Measurements from ENCODE around the gene TSEN34. TPM values are rescaled to one million over a fixed set of nuclear protein-coding genes. Genes with fewer than 3 reads are reported as not detected.
"Not testable (repeated sequence)": the region's sequence is repeated elsewhere in the genome, so short reads cannot be mapped to it uniquely, and the experiment has no call there.

Gene TSEN34
- total RNA-seq, 4 donors from 2014 or later, result 62.0 to 138 (median 65.9) TPM

DNA sequence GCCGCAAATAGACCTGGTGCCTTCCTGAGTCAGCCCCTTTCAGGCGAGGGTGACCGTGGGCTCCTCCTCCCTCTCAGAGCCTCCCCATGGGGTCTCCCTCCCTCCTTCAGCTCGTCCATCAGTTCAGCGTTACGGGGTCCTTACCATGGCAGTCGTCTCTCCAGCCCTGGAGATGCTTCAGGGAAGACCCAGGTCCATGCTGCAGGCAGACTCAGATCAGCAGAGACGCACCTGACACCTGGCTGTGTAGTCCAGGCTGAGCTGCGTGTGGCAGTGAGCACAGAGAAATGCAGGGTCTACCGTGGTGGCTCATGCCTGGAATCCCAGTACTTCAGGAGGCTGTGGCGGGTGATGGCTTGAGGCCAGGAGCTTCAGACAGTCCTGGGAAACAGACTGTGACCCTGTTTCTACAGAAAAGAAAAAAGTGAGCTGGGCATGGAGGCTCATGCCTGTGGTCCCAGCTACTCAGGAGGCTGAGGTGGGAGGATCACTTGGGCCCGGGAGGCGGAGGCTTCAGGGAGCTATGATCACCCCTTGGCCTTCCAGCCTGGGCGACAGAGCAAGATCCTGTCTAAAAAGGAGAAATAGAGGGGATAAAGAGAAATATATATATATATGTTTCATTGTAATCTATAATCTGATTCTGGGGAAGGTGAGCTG is 32.3 kb downstream of the TSEN34 start:
- intact Hi-C loops (cut with DNase I; ENCODE audit: low total_unique reads); H3K9me3 ChIP-seq; H3K27ac ChIP-seq; H3K36me3 ChIP-seq; DNase-seq; H3K4me1 ChIP-seq; in situ Hi-C loops (cut with MboI; ENCODE audit: low pct_ligation_motif_present in 1 of 4, low pct_unique_long_range_greater_than_20kb in 1 of 4, low sequenced_read_pairs in 3 of 4); H3K4me3 ChIP-seq: not testable (repeated sequence)
- 44 to 50% methylated on average over 7 to 14 of the region's 14 CpGs for WGBS, 2 donors (ENCODE audit: low coverage in 1 of 2)
- H3K27me3 ChIP-seq, result peaks cover 22% of the 10 kb centered on the region

DNA sequence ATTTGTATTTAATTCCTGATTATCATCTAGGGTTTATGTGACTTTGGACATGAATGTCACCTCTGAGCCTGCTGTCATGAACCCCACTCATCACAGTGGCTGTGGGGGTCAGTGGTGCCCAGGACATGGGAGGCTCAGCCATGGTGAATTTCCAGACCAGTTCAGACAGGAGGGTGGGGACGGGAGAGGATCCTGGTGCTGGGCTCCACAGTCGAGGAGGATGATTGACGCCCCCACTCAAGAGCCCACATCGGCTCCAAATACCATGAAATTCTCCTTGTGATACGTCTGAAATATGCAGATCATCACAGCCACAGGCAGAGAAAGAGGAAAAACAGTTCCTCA is 32.8 kb downstream of the TSEN34 start:
- intact Hi-C loops (cut with DNase I; ENCODE audit: low total_unique reads); H3K27ac ChIP-seq; H3K9me3 ChIP-seq; H3K36me3 ChIP-seq; DNase-seq; H3K4me3 ChIP-seq; in situ Hi-C loops (cut with MboI; ENCODE audit: low pct_ligation_motif_present in 1 of 4, low pct_unique_long_range_greater_than_20kb in 1 of 4, low sequenced_read_pairs in 3 of 4); H3K4me1 ChIP-seq: not testable (repeated sequence)
- H3K27me3 ChIP-seq, result peaks cover 22% of the 10 kb centered on the region
- WGBS, 2 donors (ENCODE audit: low coverage in 1 of 2), result 58% methylated on average over 5 of the region's 5 CpGs; no CpG with 5 or more reads in 1 of the 2 donors

DNA sequence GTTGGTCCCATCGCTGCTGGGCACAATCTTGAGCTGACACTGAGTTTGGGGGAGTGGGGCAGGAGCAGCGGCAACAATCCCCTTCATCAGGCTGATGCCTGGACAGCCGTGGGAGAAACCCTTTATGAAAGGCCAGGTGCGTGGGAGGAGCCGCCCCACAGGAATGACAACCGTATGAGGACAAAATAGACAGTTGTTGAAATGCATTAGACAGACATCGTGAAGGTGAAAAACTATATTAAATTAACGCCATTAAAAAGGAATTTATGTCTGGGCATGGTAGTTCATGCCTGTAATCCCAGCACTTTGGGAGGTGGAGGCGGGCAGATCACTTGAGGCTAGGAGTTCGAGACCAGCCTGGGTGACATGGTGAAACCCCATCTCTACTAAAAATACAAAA is 33.5 kb downstream of the TSEN34 start:
- H3K9me3 ChIP-seq; DNase-seq; intact Hi-C loops (cut with DNase I; ENCODE audit: low total_unique reads); H3K4me3 ChIP-seq; H3K27ac ChIP-seq; H3K36me3 ChIP-seq; H3K4me1 ChIP-seq: not testable (repeated sequence)
- WGBS, 2 donors (ENCODE audit: low coverage in 1 of 2), result 65% methylated on average over 10 of the region's 10 CpGs; no CpG with 5 or more reads in 1 of the 2 donors
- peaks cover 22% of the 10 kb centered on the region for H3K27me3 ChIP-seq
- in situ Hi-C loops (cut with MboI; ENCODE audit: low pct_ligation_motif_present in 1 of 4, low pct_unique_long_range_greater_than_20kb in 1 of 4, low sequenced_read_pairs in 3 of 4), result loop anchor here in 1 of 4 donors (5.0 kb wide), 1 partner anchor 47 kb away; no protein-coding TSS in a partner anchor

DNA sequence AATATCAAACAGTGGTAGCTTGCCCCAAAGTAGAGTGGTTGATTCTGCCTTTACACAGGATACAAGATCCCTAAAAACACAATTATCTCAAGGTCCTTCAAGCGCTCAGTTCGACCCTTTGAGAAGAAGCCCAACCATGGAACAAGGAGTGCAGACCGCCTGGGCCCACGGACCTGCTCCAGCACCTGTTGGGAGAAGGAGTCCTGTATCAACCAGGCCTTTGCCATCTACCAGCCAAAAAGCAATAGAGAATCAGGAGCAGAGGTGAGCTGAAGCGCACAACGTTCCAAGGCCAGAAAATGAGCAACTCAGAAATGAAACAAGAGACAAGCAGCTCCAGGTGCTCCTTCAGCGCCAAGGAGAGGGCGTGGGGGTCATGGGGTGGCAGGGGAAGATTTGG is 38.0 kb downstream of the TSEN34 start:
- no peaks in the 10 kb centered on the region for H3K36me3 ChIP-seq
- H3K4me1 ChIP-seq, result peaks cover 0 to 3% (median 0%) of the 10 kb centered on the region in 4 donors
- TF ChIP-seq EP300 (IDR thresholded peaks at IDR 0.05; ENCODE audit: low read depth), result no peak
- no peak for TF ChIP-seq POLR2AphosphoS5 (IDR thresholded peaks at IDR 0.05)
- TF ChIP-seq, protein P1, sequence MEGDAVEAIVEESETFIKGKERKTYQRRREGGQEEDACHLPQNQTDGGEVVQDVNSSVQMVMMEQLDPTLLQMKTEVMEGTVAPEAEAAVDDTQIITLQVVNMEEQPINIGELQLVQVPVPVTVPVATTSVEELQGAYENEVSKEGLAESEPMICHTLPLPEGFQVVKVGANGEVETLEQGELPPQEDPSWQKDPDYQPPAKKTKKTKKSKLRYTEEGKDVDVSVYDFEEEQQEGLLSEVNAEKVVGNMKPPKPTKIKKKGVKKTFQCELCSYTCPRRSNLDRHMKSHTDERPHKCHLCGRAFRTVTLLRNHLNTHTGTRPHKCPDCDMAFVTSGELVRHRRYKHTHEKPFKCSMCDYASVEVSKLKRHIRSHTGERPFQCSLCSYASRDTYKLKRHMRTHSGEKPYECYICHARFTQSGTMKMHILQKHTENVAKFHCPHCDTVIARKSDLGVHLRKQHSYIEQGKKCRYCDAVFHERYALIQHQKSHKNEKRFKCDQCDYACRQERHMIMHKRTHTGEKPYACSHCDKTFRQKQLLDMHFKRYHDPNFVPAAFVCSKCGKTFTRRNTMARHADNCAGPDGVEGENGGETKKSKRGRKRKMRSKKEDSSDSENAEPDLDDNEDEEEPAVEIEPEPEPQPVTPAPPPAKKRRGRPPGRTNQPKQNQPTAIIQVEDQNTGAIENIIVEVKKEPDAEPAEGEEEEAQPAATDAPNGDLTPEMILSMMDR (IDR thresholded peaks at IDR 0.05), result no peak
- TF ChIP-seq POLR2A (IDR thresholded peaks at IDR 0.05), result no peak
- no peak for DNase-seq
- H3K27me3 ChIP-seq, result peaks cover 17% of the 10 kb centered on the region
- H3K4me3 ChIP-seq, result no peak overlapping the region
- WGBS, 2 donors (ENCODE audit: low coverage in 1 of 2), result 90% methylated on average over 8 of the region's 8 CpGs; no CpG with 5 or more reads in 1 of the 2 donors
- no peak overlapping the region for H3K27ac ChIP-seq
- no peaks in the 10 kb centered on the region for H3K9me3 ChIP-seq
- in situ Hi-C loops (cut with MboI; ENCODE audit: low pct_ligation_motif_present in 1 of 4, low pct_unique_long_range_greater_than_20kb in 1 of 4, low sequenced_read_pairs in 3 of 4) (loop anchor here in 1 of 4 donors (5.0 kb wide), 1 partner anchor 52 kb away; no protein-coding TSS in a partner anchor), intact Hi-C loops (cut with DNase I; ENCODE audit: low total_unique reads) (no loop called here)

DNA sequence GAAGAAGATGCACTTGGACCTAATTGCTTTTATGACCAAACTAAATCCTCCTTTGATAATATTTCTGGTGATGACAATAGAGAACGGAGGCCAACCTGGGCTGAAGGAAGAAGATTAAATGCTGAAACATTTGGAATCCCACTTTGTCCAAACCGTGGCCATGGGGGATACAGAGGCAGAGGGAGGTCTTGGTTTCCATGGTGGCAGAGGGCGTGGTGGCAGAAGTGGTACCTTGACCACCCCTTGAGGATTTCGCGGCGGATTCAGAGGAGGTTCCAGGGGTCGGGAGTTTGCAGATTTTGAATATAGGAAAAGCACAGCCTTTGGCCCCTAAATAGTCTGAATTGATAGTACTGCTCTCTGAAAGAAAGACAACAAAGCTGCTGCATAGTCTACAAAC is 38.9 kb downstream of the TSEN34 start:
- intact Hi-C loops (cut with DNase I; ENCODE audit: low total_unique reads) (loop anchor here (5.0 kb wide), 2 partner anchors 63 to 1057 kb away; no protein-coding TSS in a partner anchor), in situ Hi-C loops (cut with MboI; ENCODE audit: low pct_ligation_motif_present in 1 of 4, low pct_unique_long_range_greater_than_20kb in 1 of 4, low sequenced_read_pairs in 3 of 4) (loop anchor here in 2 of 4 donors (10.0 kb wide), 2 partner anchors 55 to 65 kb away; partner anchors contain the start of gene TMC4 (in 1 of the 2))
- Histone ChIP-seq H3K36me3 (no peaks in the 10 kb centered on the region), H3K27ac (no peak overlapping the region), H3K9me3 (no peaks in the 10 kb centered on the region), H3K4me1 (peaks cover 0 to 3% (median 0%) of the 10 kb centered on the region in 4 donors), H3K27me3 (peaks cover 21% of the 10 kb centered on the region), H3K4me3 (no peak overlapping the region)
- DNase-seq, result no peak
- TF ChIP-seq POLR2AphosphoS5 (IDR thresholded peaks at IDR 0.05) (no peak), EP300 (IDR thresholded peaks at IDR 0.05; ENCODE audit: low read depth) (no peak), POLR2A (IDR thresholded peaks at IDR 0.05) (no peak)
- TF ChIP-seq, protein P1 (IDR thresholded peaks at IDR 0.05), result no peak
- 78 to 100% methylated on average over 1 to 7 of the region's 7 CpGs for WGBS, 2 donors (ENCODE audit: low coverage in 1 of 2)

Data from transverse colon (tissue), 4 donors.